GM18498 (cell line): ENCODE measurements around the gene NR3C1.

Source experiments
- ATAC-seq: cut with Tn5 transposase; IDR thresholded peaks from one replicate; pipeline ENCODE4 v1.9.1; 2021; ENCODE audit warnings: mild to moderate bottlenecking, moderate library complexity; ENCODE audit not compliant: unreplicated experiment

The NR3C1 gene

GRCh38 chr5:143372187-143372829 lies 31.2 kb downstream of the NR3C1 start:
- ATAC-seq: no peak

GRCh38 chr5:143370440-143370839 lies 33.0 kb downstream of the NR3C1 start:
- no peak for ATAC-seq

- no peak for ATAC-seq
Observed at GRCh38 chr5:143364061-143364460, 39.4 kb downstream of the NR3C1 start.

- ATAC-seq: no peak
Observed at GRCh38 chr5:143362664-143363227, 40.7 kb downstream of the NR3C1 start.

- no peak for ATAC-seq
Observed at GRCh38 chr5:143361438-143361837, 42.0 kb downstream of the NR3C1 start.

GRCh38 chr5:143360755-143361154 lies 42.7 kb downstream of the NR3C1 start:
- ATAC-seq: no peak

- peak; percentile 50 for ATAC-seq
Observed at GRCh38 chr5:143359869-143360268, 43.6 kb downstream of the NR3C1 start.

GRCh38 chr5:143356855-143357583 lies 46.5 kb downstream of the NR3C1 start:
- no peak for ATAC-seq

GRCh38 chr5:143355710-143356109 lies 47.8 kb downstream of the NR3C1 start:
- no peak for ATAC-seq

GRCh38 chr5:143354025-143354424 lies 49.5 kb downstream of the NR3C1 start:
- ATAC-seq: no peak

- peak; percentile 45 for ATAC-seq
Observed at GRCh38 chr5:143352691-143353090, 50.8 kb downstream of the NR3C1 start.

- ATAC-seq: no peak
Observed at GRCh38 chr5:143350751-143351602, 52.5 kb downstream of the NR3C1 start.

GRCh38 chr5:143350341-143350740 lies 53.1 kb downstream of the NR3C1 start:
- no peak for ATAC-seq

- ATAC-seq: no peak
Observed at GRCh38 chr5:143349177-143349576, 54.3 kb downstream of the NR3C1 start.

GRCh38 chr5:143347698-143348344 lies 55.7 kb downstream of the NR3C1 start:
- ATAC-seq: no peak

- no peak for ATAC-seq
Observed at GRCh38 chr5:143347046-143347445, 56.4 kb downstream of the NR3C1 start.

- ATAC-seq: no peak
Observed at GRCh38 chr5:143345671-143346440, 57.6 kb downstream of the NR3C1 start.

- ATAC-seq: no peak
Observed at GRCh38 chr5:143343042-143343441, 60.4 kb downstream of the NR3C1 start.

- no peak for ATAC-seq
Observed at GRCh38 chr5:143342607-143343006, 60.9 kb downstream of the NR3C1 start.
